Limb (tissue), 2 donors: ENCODE results near the gene CHD9.
"Not testable (repeated sequence)": the region's sequence is repeated elsewhere in the genome, so short reads cannot be mapped to it uniquely, and the experiment has no call there.

ENCODE experiments used
- DNase-seq, 2 donors: peaks; one replicate each; pipeline ENCODE4 v3.0.0-alpha.2; 2016; ENCODE audit errors: extremely low spot score in 2 of 2

Gene CHD9

GRCh38 chr16:53202398-53202797 lies 147.6 kb downstream of the CHD9 start:
- no peak for DNase-seq

- DNase-seq, result peak; percentile 69 to 92
Measured at GRCh38 chr16:53207810-53208752, 153.3 kb downstream of the CHD9 start.

- DNase-seq, result no peak
Measured at GRCh38 chr16:53209429-53209828, 154.6 kb downstream of the CHD9 start.

GRCh38 chr16:53209877-53210276 lies 155.1 kb downstream of the CHD9 start:
- DNase-seq, result no peak

GRCh38 chr16:53211253-53211652 lies 156.5 kb downstream of the CHD9 start:
- no peak for DNase-seq

- no peak for DNase-seq
Measured at GRCh38 chr16:53212893-53213223, 158.1 kb downstream of the CHD9 start.

GRCh38 chr16:53213542-53213941 lies 158.8 kb downstream of the CHD9 start:
- DNase-seq, result no peak

GRCh38 chr16:53216798-53217197 lies 162.0 kb downstream of the CHD9 start:
- DNase-seq, result no peak

- no peak for DNase-seq
Measured at GRCh38 chr16:53219371-53219770, 164.6 kb downstream of the CHD9 start.

- no peak for DNase-seq
Measured at GRCh38 chr16:53219795-53220454, 165.1 kb downstream of the CHD9 start.

- no peak for DNase-seq
Measured at GRCh38 chr16:53220585-53220984, 165.8 kb downstream of the CHD9 start.

- DNase-seq, result no peak
Measured at GRCh38 chr16:53224951-53225533, 170.3 kb downstream of the CHD9 start.

- no peak for DNase-seq
Measured at GRCh38 chr16:53232826-53233529, 178.2 kb downstream of the CHD9 start.

- no peak for DNase-seq
Measured at GRCh38 chr16:53234836-53235235, 180.0 kb downstream of the CHD9 start.

- no peak for DNase-seq
Measured at GRCh38 chr16:53235851-53236250, 181.1 kb downstream of the CHD9 start.

- no peak for DNase-seq
Measured at GRCh38 chr16:53249331-53249730, 194.5 kb downstream of the CHD9 start.

GRCh38 chr16:53257001-53257400 lies 202.2 kb downstream of the CHD9 start:
- no peak for DNase-seq

GRCh38 chr16:53258809-53259208 lies 204.0 kb downstream of the CHD9 start:
- DNase-seq, result no peak

- DNase-seq, result no peak
Measured at GRCh38 chr16:53261276-53261675, 206.5 kb downstream of the CHD9 start.

- DNase-seq, result no peak
Measured at GRCh38 chr16:53262645-53263044, 207.9 kb downstream of the CHD9 start.

GRCh38 chr16:53266156-53266555 lies 211.4 kb downstream of the CHD9 start:
- DNase-seq, result peak in 1 of 2 donors; percentile 21

GRCh38 chr16:53278498-53278897 lies 223.7 kb downstream of the CHD9 start:
- not testable (repeated sequence) for DNase-seq
